Testis (tissue), 2 donors: ENCODE measurements around the gene CARMIL1.

Source experiments
- POLR2A ChIP-seq: fragments of 450-650 bp; IDR thresholded peaks from one replicate; pipeline ENCODE4 v1.6.1; 2017; ENCODE audit warnings: antibody characterized with exemption, mild to moderate bottlenecking, moderate library complexity
- TF ChIP-seq, protein P1 (sequence below), 3 experiments: fragments of 450-650 bp in 2 of 3; fragments of 200-600 bp in 1 of 3; sonication (generic) in 1 of 3; IDR thresholded peaks; one replicate each; pipeline ENCODE4 v1.5.1; 2016 to 2019; ENCODE audit warnings: antibody characterized with exemption in 3 of 3, mild to moderate bottlenecking in 2 of 3, moderate library complexity in 1 of 3

DNA sequence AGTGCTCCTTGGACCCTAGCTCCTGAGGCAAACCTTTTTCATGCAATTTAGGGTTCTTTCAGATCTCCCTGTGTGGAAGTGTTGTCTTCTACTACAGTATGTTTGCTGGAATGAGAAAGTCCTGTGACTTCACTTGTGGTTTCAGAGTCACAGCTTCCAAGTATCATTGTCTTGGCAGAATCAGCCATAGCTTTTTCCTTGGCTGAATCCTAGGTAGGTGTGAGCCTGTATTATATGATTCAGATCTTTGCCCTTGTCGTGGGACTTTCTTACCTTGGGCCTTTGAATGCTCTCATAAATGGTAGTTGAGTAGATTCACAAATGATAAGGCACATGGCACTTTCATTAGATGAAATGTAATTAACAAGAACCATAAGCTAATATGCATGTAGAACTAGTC is 16.5 kb downstream of the CARMIL1 start:
- TF ChIP-seq POLR2A: no peak
- TF ChIP-seq, protein P1, sequence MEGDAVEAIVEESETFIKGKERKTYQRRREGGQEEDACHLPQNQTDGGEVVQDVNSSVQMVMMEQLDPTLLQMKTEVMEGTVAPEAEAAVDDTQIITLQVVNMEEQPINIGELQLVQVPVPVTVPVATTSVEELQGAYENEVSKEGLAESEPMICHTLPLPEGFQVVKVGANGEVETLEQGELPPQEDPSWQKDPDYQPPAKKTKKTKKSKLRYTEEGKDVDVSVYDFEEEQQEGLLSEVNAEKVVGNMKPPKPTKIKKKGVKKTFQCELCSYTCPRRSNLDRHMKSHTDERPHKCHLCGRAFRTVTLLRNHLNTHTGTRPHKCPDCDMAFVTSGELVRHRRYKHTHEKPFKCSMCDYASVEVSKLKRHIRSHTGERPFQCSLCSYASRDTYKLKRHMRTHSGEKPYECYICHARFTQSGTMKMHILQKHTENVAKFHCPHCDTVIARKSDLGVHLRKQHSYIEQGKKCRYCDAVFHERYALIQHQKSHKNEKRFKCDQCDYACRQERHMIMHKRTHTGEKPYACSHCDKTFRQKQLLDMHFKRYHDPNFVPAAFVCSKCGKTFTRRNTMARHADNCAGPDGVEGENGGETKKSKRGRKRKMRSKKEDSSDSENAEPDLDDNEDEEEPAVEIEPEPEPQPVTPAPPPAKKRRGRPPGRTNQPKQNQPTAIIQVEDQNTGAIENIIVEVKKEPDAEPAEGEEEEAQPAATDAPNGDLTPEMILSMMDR (IDR thresholded peaks at IDR 0.05): no peak
